Stimulated activated CD8-positive, alpha-beta memory T cell treated with anti-CD3 and anti-CD28 coated beads, Interleukin-7, amount 100 ng/mL, for 1 hour (primary cell): ENCODE results near the gene LAYN.

Experiments used
- DNase-seq, 2 donors: peaks; one replicate each; pipeline ENCODE4 v3.0.0-alpha.2; 2020; ENCODE audit warnings: low read depth in 2 of 2

Gene LAYN

GRCh38 chr11:111540114-111540936 lies at the start of gene LAYN:
Gene LAYN (plus strand): TSS chr11:111540720. CDS start chr11:111540844, 124 bp downstream.
- no peak for DNase-seq

GRCh38 chr11:111494040-111494439 lies 46.5 kb upstream of the LAYN start:
- no peak for DNase-seq

GRCh38 chr11:111499483-111499882 lies 41.0 kb upstream of the LAYN start:
- DNase-seq = no peak

GRCh38 chr11:111500481-111500880 lies 40.0 kb upstream of the LAYN start:
- DNase-seq = no peak

- no peak for DNase-seq
Observed at GRCh38 chr11:111502611-111503010, 37.9 kb upstream of the LAYN start.

- no peak for DNase-seq
Observed at GRCh38 chr11:111510311-111510710, 30.2 kb upstream of the LAYN start.

GRCh38 chr11:111512296-111513239 lies 28.0 kb upstream of the LAYN start, which contains the start of gene BTG4:
Gene BTG4 (minus strand): TSS chr11:111512386. CDS start chr11:111498776, 13,610 bp downstream.
- no peak for DNase-seq

- DNase-seq = no peak
Observed at GRCh38 chr11:111513240-111513605, 27.3 kb upstream of the LAYN start.

GRCh38 chr11:111514216-111515031 lies 26.1 kb upstream of the LAYN start, which contains the start of gene HOATZ:
Gene HOATZ (plus strand): TSS chr11:111514778. CDS start chr11:111514785, 7 bp downstream.
- no peak for DNase-seq

- no peak for DNase-seq
Observed at GRCh38 chr11:111515591-111515990, 24.9 kb upstream of the LAYN start.

- no peak for DNase-seq
Observed at GRCh38 chr11:111518668-111519067, 21.9 kb upstream of the LAYN start.

- no peak for DNase-seq
Observed at GRCh38 chr11:111520560-111520959, 20.0 kb upstream of the LAYN start.

- DNase-seq = no peak
Observed at GRCh38 chr11:111521135-111521534, 19.4 kb upstream of the LAYN start.

- no peak for DNase-seq
Observed at GRCh38 chr11:111522426-111522825, 18.1 kb upstream of the LAYN start.

GRCh38 chr11:111523343-111523742 lies 17.2 kb upstream of the LAYN start:
- DNase-seq = no peak

- no peak for DNase-seq
Observed at GRCh38 chr11:111524056-111524455, 16.5 kb upstream of the LAYN start.

GRCh38 chr11:111525456-111525855 lies 15.1 kb upstream of the LAYN start:
- DNase-seq = no peak

GRCh38 chr11:111526501-111526900 lies 14.0 kb upstream of the LAYN start:
- no peak for DNase-seq

GRCh38 chr11:111527279-111527678 lies 13.2 kb upstream of the LAYN start:
- no peak for DNase-seq

GRCh38 chr11:111528557-111528956 lies 12.0 kb upstream of the LAYN start:
- no peak for DNase-seq

GRCh38 chr11:111530091-111530490 lies 10.4 kb upstream of the LAYN start:
- no peak for DNase-seq

- DNase-seq = no peak
Observed at GRCh38 chr11:111531136-111531535, 9.4 kb upstream of the LAYN start.
